Mesenchymal stem cell (in vitro differentiated cells and primary cell): ENCODE measurements around the gene SPINK13.

Source experiments
- DNase-seq: peaks from one replicate; pipeline ENCODE4 v3.0.0-alpha.2; 2013
- H2AFZ ChIP-seq: one replicate; pipeline ENCODE4 v1.6.1; 2013; ENCODE audit warnings: low read depth, mild to moderate bottlenecking, control low read depth, inconsistent platforms, low read length, moderate library complexity
- H2AK5ac ChIP-seq: 2 replicates; pipeline ENCODE4 v1.6.1; 2013; ENCODE audit warnings: low read length, moderate library complexity, mild to moderate bottlenecking, inconsistent platforms; ENCODE audit not compliant: severe bottlenecking
- H2BK120ac ChIP-seq: one replicate; pipeline ENCODE4 v1.6.1; 2013; ENCODE audit warnings: low read depth, mild to moderate bottlenecking, inconsistent platforms, low read length, moderate library complexity
- H2BK12ac ChIP-seq, 2 experiments: one replicate each; pipeline ENCODE4 v1.6.1; 2013; ENCODE audit warnings: inconsistent platforms in 2 of 2, low read length in 2 of 2, mild to moderate bottlenecking in 2 of 2, moderate library complexity in 2 of 2, control low read depth in 1 of 2
- H2BK15ac ChIP-seq: one replicate; pipeline ENCODE4 v1.6.1; 2013; ENCODE audit warnings: mild to moderate bottlenecking, low read depth, inconsistent platforms; ENCODE audit not compliant: poor library complexity, severe bottlenecking
- H2BK5ac ChIP-seq: 2 replicates; pipeline ENCODE4 v1.6.1; 2013; ENCODE audit warnings: low read depth, mild to moderate bottlenecking, low read length, control low read depth, inconsistent platforms; ENCODE audit not compliant: poor library complexity, severe bottlenecking
- H3K14ac ChIP-seq, 2 experiments: one replicate each; pipeline ENCODE4 v1.6.1; 2013; ENCODE audit warnings: inconsistent platforms in 2 of 2, low read length in 2 of 2, control low read depth in 1 of 2, mild to moderate bottlenecking in 1 of 2, moderate library complexity in 1 of 2
- H3K18ac ChIP-seq, 2 experiments: one replicate each; pipeline ENCODE4 v1.6.1; 2013; ENCODE audit warnings: inconsistent platforms in 2 of 2, low read length in 2 of 2, control low read depth in 1 of 2, low read depth in 1 of 2, mild to moderate bottlenecking in 1 of 2
- H3K23ac ChIP-seq, 2 experiments: one replicate each; pipeline ENCODE4 v1.6.1; 2013; ENCODE audit warnings: inconsistent platforms in 2 of 2, low read length in 2 of 2, mild to moderate bottlenecking in 2 of 2, moderate library complexity in 2 of 2, control low read depth in 1 of 2
- H3K27ac ChIP-seq: 2 replicates; pipeline ENCODE4 v1.5.1; 2013; ENCODE audit warnings: mild to moderate bottlenecking, moderate library complexity, low read length, control low read depth, inconsistent platforms; ENCODE audit not compliant: poor library complexity, severe bottlenecking
- H3K27me3 ChIP-seq, 2 experiments: 2 replicates each; pipeline versions ENCODE4 v1.6.1 to v1.7.0; 2013; ENCODE audit warnings: low read length in 2 of 2, mild to moderate bottlenecking in 2 of 2, moderate library complexity in 2 of 2, control low read depth in 1 of 2, inconsistent platforms in 1 of 2; ENCODE audit not compliant: control insufficient read depth in 1 of 2, insufficient read depth in 1 of 2
- H3K36me3 ChIP-seq, 2 experiments: 2 replicates each; pipeline versions ENCODE4 v1.6.1 to v1.7.0; 2013; ENCODE audit warnings: low read length in 2 of 2, control low read depth in 1 of 2, inconsistent platforms in 1 of 2, low read depth in 1 of 2, mild to moderate bottlenecking in 1 of 2; ENCODE audit not compliant: insufficient read depth in 2 of 2, control insufficient read depth in 1 of 2
- H3K4ac ChIP-seq, 2 experiments: one replicate each; pipeline ENCODE4 v1.6.1; 2013; ENCODE audit warnings: inconsistent platforms in 2 of 2, low read length in 2 of 2, mild to moderate bottlenecking in 2 of 2, moderate library complexity in 2 of 2, control low read depth in 1 of 2, low read depth in 1 of 2
- H3K4me1 ChIP-seq: 2 replicates; pipeline ENCODE4 v1.6.1; 2013; ENCODE audit warnings: low read depth, low read length, control low read depth; ENCODE audit not compliant: control insufficient read depth, insufficient read depth
- H3K4me2 ChIP-seq: 2 replicates; pipeline ENCODE4 v1.6.1; 2013; ENCODE audit warnings: low read length, mild to moderate bottlenecking, inconsistent platforms; ENCODE audit not compliant: poor library complexity, severe bottlenecking
- H3K4me3 ChIP-seq, 2 experiments: 2 replicates each; pipeline versions ENCODE4 v1.5.1 to v1.7.0; 2013; ENCODE audit warnings: low read length in 2 of 2, mild to moderate bottlenecking in 2 of 2, control low read depth in 1 of 2, low read depth in 1 of 2; ENCODE audit not compliant: insufficient read depth in 1 of 2
- H3K79me1 ChIP-seq: replicated peaks from 2 replicates; pipeline ENCODE4 v1.6.1; 2013; ENCODE audit warnings: mild to moderate bottlenecking, control low read depth, low read length, inconsistent platforms; ENCODE audit not compliant: poor library complexity, severe bottlenecking
- H3K9ac ChIP-seq: 2 replicates; pipeline ENCODE4 v1.7.0; 2013; ENCODE audit warnings: mild to moderate bottlenecking, low read length, moderate library complexity
- H3K9me3 ChIP-seq: 2 replicates; pipeline ENCODE4 v1.7.0; 2013; ENCODE audit warnings: mild to moderate bottlenecking, low read length; ENCODE audit not compliant: control insufficient read depth
- H4K8ac ChIP-seq: one replicate; pipeline ENCODE4 v1.6.1; 2013; ENCODE audit warnings: inconsistent platforms, mild to moderate bottlenecking, low read length, moderate library complexity
- H4K91ac ChIP-seq: one replicate; pipeline ENCODE4 v1.6.1; 2013; ENCODE audit warnings: mild to moderate bottlenecking, low read length, inconsistent platforms
- WGBS: methylation state at CpG from one replicate; pipeline ENCODE4 v1.1.7; 2013; ENCODE audit warnings: mixed read lengths; 5-methylcytosine and 5-hydroxymethylcytosine counted together

The SPINK13 gene

GRCh38 chr5:148229840-148230239 lies 38.8 kb upstream of the SPINK13 start:
- Histone ChIP-seq H3K27me3 (no peaks in the 10 kb centered on the region), H2AFZ (no peak overlapping the region), H3K9me3 (no peaks in the 10 kb centered on the region), H3K4ac (no peak overlapping the region), H3K79me1 (no peaks in the 10 kb centered on the region), H3K9ac (no peak overlapping the region), H3K18ac (no peak overlapping the region), H2BK12ac (no peak overlapping the region), H4K8ac (no peak overlapping the region), H4K91ac (no peak overlapping the region), H3K4me1 (no peaks in the 10 kb centered on the region), H2AK5ac (no peak overlapping the region), H3K36me3 (no peaks in the 10 kb centered on the region), H2BK120ac (no peak overlapping the region), H3K4me2 (no peak overlapping the region), H3K23ac (no peak overlapping the region), H3K27ac (no peak overlapping the region), H2BK5ac (no peak overlapping the region), H3K14ac (no peak overlapping the region), H2BK15ac (no peak overlapping the region), H3K4me3 (no peak overlapping the region)
- DNase-seq = no peak

GRCh38 chr5:148230240-148230639 lies 38.4 kb upstream of the SPINK13 start:
- no peak overlapping the region for H2BK120ac ChIP-seq
- no peak overlapping the region for H3K9ac ChIP-seq
- no peak overlapping the region for H2BK5ac ChIP-seq
- H3K23ac ChIP-seq = no peak overlapping the region
- no peak overlapping the region for H3K14ac ChIP-seq
- no peaks in the 10 kb centered on the region for H3K9me3 ChIP-seq
- WGBS = 82% methylated on average over 5 of the region's 7 CpGs
- H4K8ac ChIP-seq = no peak overlapping the region
- DNase-seq = no peak
- no peak overlapping the region for H3K4me3 ChIP-seq
- no peak overlapping the region for H3K27ac ChIP-seq
- no peak overlapping the region for H2AK5ac ChIP-seq
- no peak overlapping the region for H2AFZ ChIP-seq
- H3K36me3 ChIP-seq = no peaks in the 10 kb centered on the region
- no peaks in the 10 kb centered on the region for H3K27me3 ChIP-seq
- H3K18ac ChIP-seq = no peak overlapping the region
- no peaks in the 10 kb centered on the region for H3K79me1 ChIP-seq
- no peak overlapping the region for H3K4ac ChIP-seq
- no peak overlapping the region for H4K91ac ChIP-seq
- H2BK12ac ChIP-seq = no peak overlapping the region
- H3K4me2 ChIP-seq = no peak overlapping the region
- no peak overlapping the region for H2BK15ac ChIP-seq
- H3K4me1 ChIP-seq = no peaks in the 10 kb centered on the region

- H3K23ac ChIP-seq = no peak overlapping the region
- H3K9me3 ChIP-seq = no peaks in the 10 kb centered on the region
- H2AFZ ChIP-seq = no peak overlapping the region
- H2BK15ac ChIP-seq = no peak overlapping the region
- no peaks in the 10 kb centered on the region for H3K36me3 ChIP-seq
- H3K4ac ChIP-seq = no peak overlapping the region
- no peak overlapping the region for H3K14ac ChIP-seq
- no peaks in the 10 kb centered on the region for H3K79me1 ChIP-seq
- H2BK120ac ChIP-seq = no peak overlapping the region
- no peak overlapping the region for H3K4me2 ChIP-seq
- no peak overlapping the region for H4K8ac ChIP-seq
- H3K18ac ChIP-seq = no peak overlapping the region
- no peak overlapping the region for H3K9ac ChIP-seq
- no peak overlapping the region for H2BK12ac ChIP-seq
- H2AK5ac ChIP-seq = no peak overlapping the region
- H3K27me3 ChIP-seq = no peaks in the 10 kb centered on the region
- H2BK5ac ChIP-seq = no peak overlapping the region
- H3K4me1 ChIP-seq = no peaks in the 10 kb centered on the region
- H3K27ac ChIP-seq = no peak overlapping the region
- DNase-seq = no peak
- H4K91ac ChIP-seq = no peak overlapping the region
- 59% methylated on average over 3 of the region's 4 CpGs for WGBS
- H3K4me3 ChIP-seq = no peak overlapping the region
Observed at GRCh38 chr5:148237785-148238417, 30.7 kb upstream of the SPINK13 start.

DNA sequence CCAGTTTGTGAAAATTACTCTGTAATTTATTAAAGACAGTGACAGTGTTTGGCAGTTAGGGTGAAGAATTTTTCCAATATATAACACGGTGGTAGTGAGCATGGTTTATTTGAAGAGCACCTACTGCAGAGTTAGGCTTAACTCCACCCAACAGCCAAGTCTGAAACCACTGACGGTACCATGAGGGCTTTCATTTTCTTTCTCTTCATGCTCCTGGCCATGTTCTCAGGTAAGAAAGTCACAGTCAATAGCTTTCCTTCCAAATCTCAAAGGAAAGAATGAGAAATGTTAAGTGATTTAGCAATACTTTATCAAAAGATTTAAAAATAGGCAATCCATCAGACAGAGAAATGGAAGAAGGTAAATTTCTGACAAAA lies 30.2 kb upstream of the SPINK13 start, which contains the start of gene MARCOL:
Gene MARCOL (plus strand): TSS at position 108 of the 377 bp plus-strand sequence. CDS start 73 bp downstream, at position 181.
- Histone ChIP-seq H3K18ac (no peak within 1 kb of the TSS), H2BK5ac (no peak within 1 kb of the TSS), H3K14ac (no peak within 1 kb of the TSS), H3K9me3 (no peaks in the 10 kb centered on the region), H2AFZ (no peak within 1 kb of the TSS), H4K91ac (no peak within 1 kb of the TSS), H3K27me3 (peaks cover 0 to 3% of the 10 kb centered on the region in 2 experiments), H3K4ac (no peak within 1 kb of the TSS), H4K8ac (no peak within 1 kb of the TSS), H3K4me2 (no peak within 1 kb of the TSS), H2AK5ac (no peak within 1 kb of the TSS), H3K23ac (no peak within 1 kb of the TSS), H3K9ac (no peak within 1 kb of the TSS), H2BK120ac (no peak within 1 kb of the TSS), H3K27ac (no peak within 1 kb of the TSS), H2BK12ac (no peak within 1 kb of the TSS), H3K79me1 (no peaks in the 10 kb centered on the region), H3K4me1 (no peaks in the 10 kb centered on the region), H3K4me3 (no peak within 1 kb of the TSS), H3K36me3 (no peaks in the 10 kb centered on the region), H2BK15ac (no peak within 1 kb of the TSS)
- no peak for DNase-seq
- WGBS = 64% methylated on average over 1 of the region's 2 CpGs
